Suprapubic skin (tissue), 4 donors: ENCODE measurements around the gene CIITA. TPM values are rescaled to one million over a fixed set of nuclear protein-coding genes. Genes with fewer than 3 reads are reported as not detected.
"Not testable (repeated sequence)": the region's sequence is repeated elsewhere in the genome, so short reads cannot be mapped to it uniquely, and the experiment has no call there.

Experiments used
- DNase-seq, 2 donors: peaks; one replicate each; pipeline ENCODE4 v3.0.0-alpha.2; 2019; ENCODE audit warnings: low spot score in 2 of 2
- H3K27ac ChIP-seq: fragments of 200-600 bp; sonication (generic); one replicate; pipeline ENCODE4 v1.5.1; 2019
- H3K27me3 ChIP-seq: fragments of 200-600 bp; sonication (generic); one replicate; pipeline ENCODE4 v1.5.1; 2019
- H3K36me3 ChIP-seq: fragments of 200-600 bp; sonication (generic); one replicate; pipeline ENCODE4 v1.5.1; 2019
- H3K4me1 ChIP-seq: fragments of 200-600 bp; sonication (generic); one replicate; pipeline ENCODE4 v1.5.1; 2019
- H3K4me3 ChIP-seq: fragments of 200-600 bp; sonication (generic); one replicate; pipeline ENCODE4 v1.5.1; 2019; ENCODE audit warnings: mild to moderate bottlenecking
- H3K9me3 ChIP-seq: fragments of 200-600 bp; sonication (generic); one replicate; pipeline ENCODE4 v1.5.1; 2019
- EP300 ChIP-seq: sonication (generic); formaldehyde crosslinking; IDR thresholded peaks from one replicate; pipeline ENCODE4 v1.6.1; 2017; ENCODE audit warnings: antibody characterized with exemption
- POLR2A ChIP-seq, 2 donors: fragments of 450-650 bp; IDR thresholded peaks; one replicate each; pipeline ENCODE4 v1.6.1; 2017; ENCODE audit warnings: antibody characterized with exemption in 2 of 2, mild to moderate bottlenecking in 2 of 2, moderate library complexity in 2 of 2
- POLR2AphosphoS5 ChIP-seq, 3 donors: sonication (generic); formaldehyde crosslinking; IDR thresholded peaks; one replicate each; pipeline ENCODE4 v1.6.1; 2017; ENCODE audit warnings: antibody characterized with exemption in 3 of 3
- WGBS: methylation state at CpG from one replicate; pipeline ENCODE4 v1.1.5; 2018; 5-methylcytosine and 5-hydroxymethylcytosine counted together
- total RNA-seq, 4 donors: library from RNA; depleted of rRNA; stranded (reverse); fragments of >200 nt; gene quantifications; one replicate each; pipeline ENCODE4 v1.1.0, GENCODE V29; 2016
- TF ChIP-seq, protein P1 (sequence below), 2 donors: fragments of 200-600 bp in 1 of 2; fragments of 450-650 bp in 1 of 2; sonication (generic) in 1 of 2; IDR thresholded peaks; one replicate each; pipeline ENCODE4 v1.5.1; 2016 to 2019; ENCODE audit warnings: antibody characterized with exemption in 2 of 2, mild to moderate bottlenecking in 1 of 2, moderate library complexity in 1 of 2

Gene CIITA
- total RNA-seq, 4 donors from 2014 or later: 9.7 to 35.2 (median 18.5) TPM

GRCh38 chr16:10961231-10961630 is 84.2 kb downstream of the CIITA start:
- H3K27ac ChIP-seq: peak overlapping the region; percentile 5
- no peak for DNase-seq
- H3K36me3 ChIP-seq: peaks cover 24% of the 10 kb centered on the region
- no peak overlapping the region for H3K4me3 ChIP-seq
- H3K9me3 ChIP-seq: no peaks in the 10 kb centered on the region
- TF ChIP-seq, protein P1, sequence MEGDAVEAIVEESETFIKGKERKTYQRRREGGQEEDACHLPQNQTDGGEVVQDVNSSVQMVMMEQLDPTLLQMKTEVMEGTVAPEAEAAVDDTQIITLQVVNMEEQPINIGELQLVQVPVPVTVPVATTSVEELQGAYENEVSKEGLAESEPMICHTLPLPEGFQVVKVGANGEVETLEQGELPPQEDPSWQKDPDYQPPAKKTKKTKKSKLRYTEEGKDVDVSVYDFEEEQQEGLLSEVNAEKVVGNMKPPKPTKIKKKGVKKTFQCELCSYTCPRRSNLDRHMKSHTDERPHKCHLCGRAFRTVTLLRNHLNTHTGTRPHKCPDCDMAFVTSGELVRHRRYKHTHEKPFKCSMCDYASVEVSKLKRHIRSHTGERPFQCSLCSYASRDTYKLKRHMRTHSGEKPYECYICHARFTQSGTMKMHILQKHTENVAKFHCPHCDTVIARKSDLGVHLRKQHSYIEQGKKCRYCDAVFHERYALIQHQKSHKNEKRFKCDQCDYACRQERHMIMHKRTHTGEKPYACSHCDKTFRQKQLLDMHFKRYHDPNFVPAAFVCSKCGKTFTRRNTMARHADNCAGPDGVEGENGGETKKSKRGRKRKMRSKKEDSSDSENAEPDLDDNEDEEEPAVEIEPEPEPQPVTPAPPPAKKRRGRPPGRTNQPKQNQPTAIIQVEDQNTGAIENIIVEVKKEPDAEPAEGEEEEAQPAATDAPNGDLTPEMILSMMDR (IDR thresholded peaks at IDR 0.05): no peak
- TF ChIP-seq POLR2AphosphoS5 (IDR thresholded peaks at IDR 0.05) (no peak), EP300 (no peak), POLR2A (IDR thresholded peaks at IDR 0.05) (no peak)
- peaks cover 24% of the 10 kb centered on the region for H3K4me1 ChIP-seq
- H3K27me3 ChIP-seq: no peaks in the 10 kb centered on the region
- WGBS: 73% methylated on average over 7 of the region's 7 CpGs

DNA sequence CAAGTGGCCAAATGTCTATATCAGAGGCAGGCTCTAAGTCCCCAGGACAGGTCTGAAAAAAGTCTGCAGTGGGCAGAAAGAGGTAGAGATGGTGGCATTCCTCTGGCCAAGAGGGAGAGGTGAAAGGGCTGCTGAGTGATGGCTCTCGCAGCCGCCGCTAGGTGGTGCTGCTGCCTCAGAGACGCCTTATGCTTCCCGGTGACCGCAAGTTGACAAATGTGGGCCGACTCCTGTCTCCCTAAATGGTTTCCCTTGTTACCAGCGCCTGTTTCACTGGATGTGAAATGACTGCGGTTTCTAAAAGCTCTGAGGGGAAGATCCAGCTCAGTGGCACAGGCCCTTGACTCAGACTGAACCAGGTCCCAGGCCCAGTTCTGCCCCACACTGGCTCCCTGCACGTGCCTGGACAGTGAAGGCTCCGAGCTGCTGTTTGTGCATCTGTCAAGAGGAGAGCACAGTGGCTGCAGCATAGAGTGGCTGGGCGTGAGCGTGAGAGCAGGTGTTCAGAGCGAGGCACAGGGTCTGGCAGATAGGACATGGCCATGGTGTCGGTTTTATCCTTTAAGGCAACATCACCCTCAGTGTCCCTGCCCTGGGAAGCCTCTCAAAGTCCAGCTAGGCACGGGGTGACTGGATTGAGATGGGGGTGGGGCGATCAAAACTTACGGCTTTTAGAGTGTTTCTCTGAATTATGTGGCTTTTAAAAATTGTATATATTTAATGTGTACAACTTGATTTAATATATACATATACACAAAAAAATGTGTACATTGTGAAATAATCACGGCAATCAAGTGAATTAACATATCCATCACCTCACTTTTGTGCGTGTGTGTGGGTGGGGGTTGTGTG is 87.3 kb downstream of the CIITA start:
- Histone ChIP-seq H3K9me3 (no peaks in the 10 kb centered on the region), H3K27me3 (no peaks in the 10 kb centered on the region), H3K4me1 (peaks cover 10% of the 10 kb centered on the region), H3K4me3 (no peak overlapping the region), H3K36me3 (peaks cover 24% of the 10 kb centered on the region), H3K27ac (no peak overlapping the region)
- 62% methylated on average over 12 of the region's 20 CpGs for WGBS
- DNase-seq: peak; percentile 87 to 90
- TF ChIP-seq, protein P1 (IDR thresholded peaks at IDR 0.05): peak; percentile 92 to 96
- TF ChIP-seq POLR2AphosphoS5 (IDR thresholded peaks at IDR 0.05) (no peak), EP300 (no peak), POLR2A (IDR thresholded peaks at IDR 0.05) (no peak)

DNA sequence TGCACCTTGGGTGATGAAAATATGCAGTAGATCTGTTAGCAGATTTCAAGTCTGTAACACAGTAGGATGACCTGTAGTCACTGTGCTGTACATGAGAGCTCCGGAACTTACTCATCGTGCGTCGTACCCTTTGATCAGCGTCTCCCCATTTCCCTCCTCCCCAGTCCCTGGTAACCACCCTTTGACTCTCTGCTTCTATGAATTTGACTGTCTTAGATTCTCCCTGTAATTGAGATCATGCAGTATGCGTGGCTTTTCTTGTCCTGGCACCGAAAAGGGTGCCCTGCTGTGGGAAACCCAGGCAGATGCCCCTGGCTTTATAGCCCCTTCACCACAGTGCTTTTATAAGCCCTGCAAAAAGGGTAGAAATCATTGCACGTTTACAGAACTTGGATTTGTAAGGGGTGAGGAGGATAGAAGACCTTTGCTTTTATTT is 87.9 kb downstream of the CIITA start:
- H3K36me3 ChIP-seq: peaks cover 24% of the 10 kb centered on the region
- H3K9me3 ChIP-seq: no peaks in the 10 kb centered on the region
- TF ChIP-seq, protein P1 (IDR thresholded peaks at IDR 0.05): no peak
- no peak for TF ChIP-seq POLR2AphosphoS5 (IDR thresholded peaks at IDR 0.05)
- TF ChIP-seq EP300: no peak
- no peak for DNase-seq
- H3K4me3 ChIP-seq: no peak overlapping the region
- peaks cover 10% of the 10 kb centered on the region for H3K4me1 ChIP-seq
- H3K27me3 ChIP-seq: no peaks in the 10 kb centered on the region
- 92% methylated on average over 8 of the region's 8 CpGs for WGBS
- no peak overlapping the region for H3K27ac ChIP-seq

DNA sequence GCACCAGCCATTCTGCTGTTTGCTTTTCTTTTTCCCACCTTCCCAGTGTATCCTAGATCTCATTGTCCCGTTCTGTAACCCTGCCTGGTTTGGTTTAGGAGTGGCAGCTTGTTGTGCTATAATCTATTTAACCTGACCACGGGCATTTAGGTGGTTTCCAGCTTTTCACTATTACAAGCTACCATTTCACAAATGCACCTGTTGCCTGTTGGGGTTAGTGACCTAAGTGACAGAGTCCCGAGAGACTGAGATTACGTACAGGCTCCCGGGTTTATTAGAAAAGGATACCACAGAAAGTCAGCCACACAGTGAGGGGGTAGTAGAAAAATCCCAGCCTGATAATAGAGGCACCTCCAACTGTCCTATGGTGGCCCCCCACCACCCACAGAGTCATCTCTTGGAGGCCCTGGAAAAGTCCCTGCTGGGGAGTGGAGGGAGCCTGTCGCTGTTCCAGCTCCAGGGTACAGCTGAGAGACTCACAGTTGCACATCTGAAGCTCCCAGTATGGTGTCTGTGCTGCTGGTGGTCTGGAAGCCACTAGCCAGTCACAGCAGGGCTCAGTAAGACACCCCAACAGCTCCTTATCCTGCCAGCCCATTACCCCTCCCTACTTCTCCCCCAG is 88.5 kb downstream of the CIITA start:
- Histone ChIP-seq H3K9me3 (no peaks in the 10 kb centered on the region), H3K27me3 (no peaks in the 10 kb centered on the region), H3K4me3 (no peak overlapping the region), H3K27ac (no peak overlapping the region), H3K4me1 (peaks cover 10% of the 10 kb centered on the region), H3K36me3 (peaks cover 24% of the 10 kb centered on the region)
- TF ChIP-seq EP300: no peak
- TF ChIP-seq POLR2AphosphoS5 (IDR thresholded peaks at IDR 0.05): no peak
- TF ChIP-seq, protein P1 (IDR thresholded peaks at IDR 0.05): no peak
- no peak for TF ChIP-seq POLR2A (IDR thresholded peaks at IDR 0.05)
- no peak for DNase-seq
- 86% methylated on average over 5 of the region's 6 CpGs for WGBS

GRCh38 chr16:10966129-10966528 is 89.1 kb downstream of the CIITA start:
- 90% methylated on average over 5 of the region's 5 CpGs for WGBS
- no peaks in the 10 kb centered on the region for H3K27me3 ChIP-seq
- TF ChIP-seq POLR2AphosphoS5 (IDR thresholded peaks at IDR 0.05) (no peak), POLR2A (IDR thresholded peaks at IDR 0.05) (no peak), EP300 (no peak)
- TF ChIP-seq, protein P1 (IDR thresholded peaks at IDR 0.05): no peak

DNA sequence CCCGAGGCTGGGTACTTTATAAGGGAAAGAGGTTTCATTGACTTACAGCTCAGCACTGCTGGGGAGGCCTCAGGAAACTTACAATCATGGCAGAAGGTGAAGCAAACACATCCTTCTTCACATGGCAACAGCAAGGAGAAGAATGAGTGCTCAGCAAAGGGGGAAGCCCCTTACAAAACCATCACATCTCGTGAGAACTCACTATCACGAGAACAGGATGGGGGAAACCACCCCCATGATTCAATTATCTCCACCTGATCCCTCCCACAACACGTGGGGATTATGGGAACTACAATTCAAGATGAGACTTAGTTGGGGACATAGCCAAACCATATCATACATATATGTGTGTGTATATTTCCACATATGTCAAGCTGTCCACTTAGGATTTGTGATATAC is 89.6 kb downstream of the CIITA start:
- not testable (repeated sequence) for H3K27me3 ChIP-seq, DNase-seq, H3K4me1 ChIP-seq, H3K4me3 ChIP-seq, H3K9me3 ChIP-seq, H3K27ac ChIP-seq
- H3K36me3 ChIP-seq: peaks cover 24% of the 10 kb centered on the region
- 73% methylated on average over 4 of the region's 4 CpGs for WGBS

More at GRCh38 chr16:10966129-10966528, 89.1 kb downstream of the CIITA start:
- Histone ChIP-seq H3K4me1 (peaks cover 10% of the 10 kb centered on the region), H3K27ac (no peak overlapping the region), H3K9me3 (no peaks in the 10 kb centered on the region), H3K4me3 (no peak overlapping the region), H3K36me3 (peaks cover 24% of the 10 kb centered on the region)
- no peak for DNase-seq
